K562 (cell line): ENCODE data around the gene QKI. TPM values are rescaled to one million over a fixed set of nuclear protein-coding genes. Genes with fewer than 3 reads are reported as not detected.
A peak's percentile ranks its signal among the peaks of the same experiment; 100 is the strongest.

Experiments used
- ARID1B ChIP-seq: fragments of 450-650 bp; IDR thresholded peaks from 2 replicates; pipeline ENCODE4 v1.6.1; 2016; ENCODE audit warnings: antibody characterized with exemption, mild to moderate bottlenecking, inconsistent platforms
- BRD9 ChIP-seq: fragments of 450-650 bp; IDR thresholded peaks from 2 replicates; pipeline ENCODE4 v1.6.1; 2018; ENCODE audit warnings: low read depth; ENCODE audit not compliant: partially characterized antibody
- CHD1 ChIP-seq: fragments of 200-600 bp; sonication (generic); IDR thresholded peaks from one replicate; pipeline ENCODE4 v1.6.1; 2012; ENCODE audit warnings: mild to moderate bottlenecking, moderate library complexity, low read length, inconsistent platforms
- COPS2 ChIP-seq: fragments of 450-650 bp; conservative IDR thresholded peaks from 2 replicates; pipeline ENCODE4 v1.6.1; 2016; ENCODE audit warnings: mild to moderate bottlenecking, moderate library complexity
- CREBBP ChIP-seq: IDR thresholded peaks from one replicate; pipeline ENCODE4 v1.6.1; 2012; ENCODE audit warnings: low read depth, mild to moderate bottlenecking, control low read depth, inconsistent platforms, low read length
- HMG20A ChIP-seq: fragments of 450-650 bp; formaldehyde crosslinking; conservative IDR thresholded peaks from 2 replicates; pipeline ENCODE4 v1.4.0; 2020; ENCODE audit warnings: mild to moderate bottlenecking, mixed read lengths
- HNRNPK ChIP-seq: fragments of 200-400 bp; formaldehyde crosslinking; IDR thresholded peaks from one replicate; pipeline ENCODE4 v1.6.1; 2018; ENCODE audit warnings: mild to moderate bottlenecking, low read depth, low read length; ENCODE audit not compliant: poor library complexity, severe bottlenecking
- ILK ChIP-seq: fragments of 450-650 bp; IDR thresholded peaks from 2 replicates; pipeline ENCODE4 v1.6.1; 2016; ENCODE audit warnings: missing genetic modification characterization, low read depth, mild to moderate bottlenecking, missing compliant biosample characterization, moderate library complexity, borderline replicate concordance
- KLF13 ChIP-seq: fragments of 450-650 bp; IDR thresholded peaks from 2 replicates; pipeline ENCODE4 v1.6.1; 2016; ENCODE audit warnings: missing genetic modification characterization, low read depth, mild to moderate bottlenecking, missing compliant biosample characterization, moderate library complexity, borderline replicate concordance
- NCOA2 ChIP-seq, 2 experiments: fragments of 450-650 bp; IDR thresholded peaks; 2 replicates each; pipeline ENCODE4 v1.6.1; 2018; ENCODE audit warnings: mild to moderate bottlenecking in 2 of 2, moderate library complexity in 1 of 2; ENCODE audit not compliant: partially characterized antibody in 2 of 2
- NELFE ChIP-seq: IDR thresholded peaks from 2 replicates; pipeline ENCODE4 v1.6.1; 2011; ENCODE audit warnings: mild to moderate bottlenecking; ENCODE audit not compliant: insufficient read depth, insufficient read length
- NFE2L1 ChIP-seq: fragments of 450-650 bp; IDR thresholded peaks from 2 replicates; pipeline ENCODE4 v1.6.1; 2016; ENCODE audit warnings: missing genetic modification characterization, low read depth, mild to moderate bottlenecking, missing compliant biosample characterization, moderate library complexity, borderline replicate concordance
- POLR2AphosphoS5 ChIP-seq: IDR thresholded peaks from 2 replicates; pipeline ENCODE4 v1.6.1; 2011; ENCODE audit warnings: mild to moderate bottlenecking, low read depth, low read length, moderate library complexity; ENCODE audit not compliant: control insufficient read depth, insufficient read depth
- RBM39 ChIP-seq: fragments of 200-400 bp; formaldehyde crosslinking; optimal IDR thresholded peaks from 2 replicates; pipeline ENCODE3; 2018; ENCODE audit warnings: low read depth, low read length
- SMARCA5 ChIP-seq: fragments of 450-650 bp; IDR thresholded peaks from 2 replicates; pipeline ENCODE4 v1.6.1; 2016
- STAT5B ChIP-seq: fragments of 250-450 bp; sonication (Bioruptor Pico); IDR thresholded peaks from 2 replicates; pipeline ENCODE4 v1.8.0; 2021; ENCODE audit warnings: mild to moderate bottlenecking, inconsistent platforms
- SUPT5H ChIP-seq: fragments of 450-650 bp; IDR thresholded peaks from 2 replicates; pipeline ENCODE4 v1.6.1; 2016
- U2AF2 ChIP-seq: fragments of 200-400 bp; formaldehyde crosslinking; optimal IDR thresholded peaks from 2 replicates; pipeline ENCODE3; 2017; ENCODE audit warnings: low read depth, mild to moderate bottlenecking, low read length
- XRCC4 ChIP-seq: IDR thresholded peaks from one replicate; pipeline ENCODE4 v1.6.1; 2011; ENCODE audit not compliant: insufficient read depth, insufficient read length; ENCODE audit errors: extremely low read depth
- ZNF124 ChIP-seq: sonication (generic); formaldehyde crosslinking; IDR thresholded peaks from 2 replicates; pipeline ENCODE4 v1.8.1; 2022; ENCODE audit warnings: missing genetic modification reagents
- ZNF76 ChIP-seq: fragments of 250-450 bp; sonication (Bioruptor Pico); IDR thresholded peaks from 2 replicates; pipeline ENCODE4 v1.4.0; 2020; ENCODE audit warnings: mild to moderate bottlenecking, moderate library complexity, borderline replicate concordance
- ZNF778 ChIP-seq: fragments of 450-650 bp; formaldehyde crosslinking; IDR thresholded peaks from 2 replicates; pipeline ENCODE4 v1.4.0; 2020; ENCODE audit warnings: mild to moderate bottlenecking, moderate library complexity
- polyA plus RNA-seq, 8 experiments: library from polyadenylated mRNA; depleted of rRNA in 4 of 8; stranded (reverse) in 5 of 8; unstranded in 3 of 8; fragments of >200 nt; fragmentation: Nextera tagmentation in 2 of 8; fragmentation: Illumina TruSeq in 1 of 8; extraction: Ambion mirVana in 2 of 8; extraction: Trizol in 1 of 8; gene quantifications; 2 replicates each; pipeline versions ENCODE4 v1.2.1 to v1.2.3, GENCODE V29; 2011 to 2014; ENCODE audit warnings: inconsistent platforms in 1 of 8, missing spikeins in 1 of 8
- total RNA-seq, 7 experiments: library from RNA; depleted of rRNA in 6 of 7; stranded (reverse); fragments of >200 nt in 6 of 7; fragmentation: Illumina TruSeq in 2 of 7; extraction: Trizol in 2 of 7; gene quantifications; 2 replicates each; pipeline versions ENCODE4 v1.2.1 to v1.2.3, GENCODE V29; 2011 to 2021; ENCODE audit warnings: low replicate concordance in 1 of 7
- TF ChIP-seq, protein P1 (sequence below): sonication (generic); formaldehyde crosslinking; IDR thresholded peaks from 2 replicates; pipeline ENCODE4 v1.8.1; 2022; ENCODE audit warnings: missing genetic modification reagents
- TF ChIP-seq, protein P2 (sequence below): fragments of 250-450 bp; sonication (Bioruptor Pico); IDR thresholded peaks from 2 replicates; pipeline ENCODE4 v1.4.0; 2020

The QKI gene
- total and polyA plus RNA-seq, 9 of the 15 experiments (the other 6 are each of a cell fraction or from before 2014, with no cell fraction given): 20.4 to 215 (median 123) TPM

DNA sequence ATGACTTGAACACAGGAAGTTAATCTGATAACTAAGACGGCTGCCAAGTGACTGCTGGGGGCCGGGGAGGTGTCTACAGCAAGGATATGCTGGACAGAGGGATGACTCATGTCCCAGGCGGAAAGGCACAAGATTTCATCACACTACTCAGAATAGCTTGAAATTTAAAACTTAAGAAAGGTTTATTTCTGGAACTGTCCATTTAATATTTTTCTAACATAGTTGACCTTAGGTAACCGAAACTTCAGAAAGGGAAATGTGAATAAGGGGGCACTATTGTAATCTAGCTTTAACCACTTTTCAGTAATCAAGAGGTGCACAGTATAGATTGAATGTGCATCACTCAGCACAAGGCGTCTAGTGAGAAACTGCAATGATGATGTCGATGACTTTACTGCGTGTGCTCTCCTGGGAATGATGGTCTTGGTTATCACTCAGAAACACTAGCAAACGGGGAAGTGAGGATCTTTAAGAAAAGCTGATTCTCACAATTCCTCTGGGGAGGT lies 171.5 kb downstream of the QKI start (continued):
- no peak for TF ChIP-seq ZNF76 (CRISPR knock-in tag)
- TF ChIP-seq CREBBP: no peak
- TF ChIP-seq, protein P1, sequence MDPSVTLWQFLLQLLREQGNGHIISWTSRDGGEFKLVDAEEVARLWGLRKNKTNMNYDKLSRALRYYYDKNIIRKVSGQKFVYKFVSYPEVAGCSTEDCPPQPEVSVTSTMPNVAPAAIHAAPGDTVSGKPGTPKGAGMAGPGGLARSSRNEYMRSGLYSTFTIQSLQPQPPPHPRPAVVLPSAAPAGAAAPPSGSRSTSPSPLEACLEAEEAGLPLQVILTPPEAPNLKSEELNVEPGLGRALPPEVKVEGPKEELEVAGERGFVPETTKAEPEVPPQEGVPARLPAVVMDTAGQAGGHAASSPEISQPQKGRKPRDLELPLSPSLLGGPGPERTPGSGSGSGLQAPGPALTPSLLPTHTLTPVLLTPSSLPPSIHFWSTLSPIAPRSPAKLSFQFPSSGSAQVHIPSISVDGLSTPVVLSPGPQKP (CRISPR knock-in tag): no peak
- TF ChIP-seq NELFE: no peak
- no peak for TF ChIP-seq U2AF2
- no peak for TF ChIP-seq STAT5B (CRISPR knock-in tag)
- TF ChIP-seq ZNF124: no peak
- TF ChIP-seq NCOA2 (IDR thresholded peaks at IDR 0.05; ENCODE audit: partially characterized antibody in 2 of 2): peak in 1 of 2 experiments; percentile 61
- no peak for TF ChIP-seq KLF13
- TF ChIP-seq ARID1B: peak; percentile 90
- TF ChIP-seq CHD1: no peak
- TF ChIP-seq HMG20A: no peak
- no peak for TF ChIP-seq SUPT5H
- TF ChIP-seq, protein P2, sequence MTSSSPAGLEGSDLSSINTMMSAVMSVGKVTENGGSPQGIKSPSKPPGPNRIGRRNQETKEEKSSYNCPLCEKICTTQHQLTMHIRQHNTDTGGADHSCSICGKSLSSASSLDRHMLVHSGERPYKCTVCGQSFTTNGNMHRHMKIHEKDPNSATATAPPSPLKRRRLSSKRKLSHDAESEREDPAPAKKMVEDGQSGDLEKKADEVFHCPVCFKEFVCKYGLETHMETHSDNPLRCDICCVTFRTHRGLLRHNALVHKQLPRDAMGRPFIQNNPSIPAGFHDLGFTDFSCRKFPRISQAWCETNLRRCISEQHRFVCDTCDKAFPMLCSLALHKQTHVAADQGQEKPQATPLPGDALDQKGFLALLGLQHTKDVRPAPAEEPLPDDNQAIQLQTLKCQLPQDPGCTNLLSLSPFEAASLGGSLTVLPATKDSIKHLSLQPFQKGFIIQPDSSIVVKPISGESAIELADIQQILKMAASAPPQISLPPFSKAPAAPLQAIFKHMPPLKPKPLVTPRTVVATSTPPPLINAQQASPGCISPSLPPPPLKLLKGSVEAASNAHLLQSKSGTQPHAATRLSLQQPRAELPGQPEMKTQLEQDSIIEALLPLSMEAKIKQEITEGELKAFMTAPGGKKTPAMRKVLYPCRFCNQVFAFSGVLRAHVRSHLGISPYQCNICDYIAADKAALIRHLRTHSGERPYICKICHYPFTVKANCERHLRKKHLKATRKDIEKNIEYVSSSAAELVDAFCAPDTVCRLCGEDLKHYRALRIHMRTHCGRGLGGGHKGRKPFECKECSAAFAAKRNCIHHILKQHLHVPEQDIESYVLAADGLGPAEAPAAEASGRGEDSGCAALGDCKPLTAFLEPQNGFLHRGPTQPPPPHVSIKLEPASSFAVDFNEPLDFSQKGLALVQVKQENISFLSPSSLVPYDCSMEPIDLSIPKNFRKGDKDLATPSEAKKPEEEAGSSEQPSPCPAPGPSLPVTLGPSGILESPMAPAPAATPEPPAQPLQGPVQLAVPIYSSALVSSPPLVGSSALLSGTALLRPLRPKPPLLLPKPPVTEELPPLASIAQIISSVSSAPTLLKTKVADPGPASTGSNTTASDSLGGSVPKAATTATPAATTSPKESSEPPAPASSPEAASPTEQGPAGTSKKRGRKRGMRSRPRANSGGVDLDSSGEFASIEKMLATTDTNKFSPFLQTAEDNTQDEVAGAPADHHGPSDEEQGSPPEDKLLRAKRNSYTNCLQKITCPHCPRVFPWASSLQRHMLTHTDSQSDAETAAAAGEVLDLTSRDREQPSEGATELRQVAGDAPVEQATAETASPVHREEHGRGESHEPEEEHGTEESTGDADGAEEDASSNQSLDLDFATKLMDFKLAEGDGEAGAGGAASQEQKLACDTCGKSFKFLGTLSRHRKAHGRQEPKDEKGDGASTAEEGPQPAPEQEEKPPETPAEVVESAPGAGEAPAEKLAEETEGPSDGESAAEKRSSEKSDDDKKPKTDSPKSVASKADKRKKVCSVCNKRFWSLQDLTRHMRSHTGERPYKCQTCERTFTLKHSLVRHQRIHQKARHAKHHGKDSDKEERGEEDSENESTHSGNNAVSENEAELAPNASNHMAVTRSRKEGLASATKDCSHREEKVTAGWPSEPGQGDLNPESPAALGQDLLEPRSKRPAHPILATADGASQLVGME (CRISPR knock-in tag): no peak
- no peak for TF ChIP-seq ILK (tag)
- no peak for TF ChIP-seq COPS2
- no peak for TF ChIP-seq RBM39
- TF ChIP-seq NFE2L1: no peak
- no peak for TF ChIP-seq XRCC4
- peak; percentile 56 for TF ChIP-seq BRD9
- TF ChIP-seq ZNF778 (CRISPR knock-in tag): no peak
- no peak for TF ChIP-seq SMARCA5
- TF ChIP-seq HNRNPK: no peak
- TF ChIP-seq POLR2AphosphoS5: peak; percentile 53
